Astrocyte (in vitro differentiated cells and primary cell): ENCODE data around the gene CELSR2. TPM values are rescaled to one million over a fixed set of nuclear protein-coding genes. Genes with fewer than 3 reads are reported as not detected.

Source experiments
- DNase-seq: peaks from one replicate; pipeline ENCODE4 v3.0.0-alpha.2; 2010; ENCODE audit warnings: low read depth
- FAIRE-seq: peaks from 2 replicates; lab custom pipeline; 2011; peaks lifted over from hg19 to GRCh38; lab: Jason Lieb, UNC
- H2AFZ ChIP-seq: 2 replicates; pipeline ENCODE4 v1.6.0; 2012; ENCODE audit warnings: low read depth, low read length, inconsistent platforms
- H3K27ac ChIP-seq: 2 replicates; pipeline ENCODE4 v1.5.1; 2011; ENCODE audit warnings: low read depth, low read length, inconsistent platforms
- H3K27me3 ChIP-seq: 2 replicates; pipeline ENCODE4 v1.6.0; 2011; ENCODE audit warnings: low read length, inconsistent platforms; ENCODE audit not compliant: insufficient read depth
- H3K36me3 ChIP-seq: 2 replicates; pipeline ENCODE4 v1.5.1; 2011; ENCODE audit warnings: low read length, inconsistent platforms; ENCODE audit not compliant: insufficient read depth
- H3K4me1 ChIP-seq: 2 replicates; pipeline ENCODE4 v1.5.1; 2011; ENCODE audit warnings: low read length, inconsistent platforms; ENCODE audit not compliant: insufficient read depth
- H3K4me2 ChIP-seq: 2 replicates; pipeline ENCODE4 v1.6.0; 2012; ENCODE audit warnings: low read length, inconsistent platforms
- H3K4me3 ChIP-seq: 2 replicates; pipeline ENCODE4 v1.5.1; 2011; ENCODE audit warnings: low read depth, mild to moderate bottlenecking, low read length, inconsistent platforms; ENCODE audit not compliant: insufficient read depth
- H3K79me2 ChIP-seq: 2 replicates; pipeline ENCODE4 v1.6.0; 2012; ENCODE audit warnings: mild to moderate bottlenecking, low read length, inconsistent platforms; ENCODE audit not compliant: insufficient read depth
- H3K9ac ChIP-seq: 2 replicates; pipeline ENCODE4 v1.6.0; 2012; ENCODE audit warnings: mild to moderate bottlenecking, low read length, inconsistent platforms
- H3K9me3 ChIP-seq: 2 replicates; pipeline ENCODE4 v1.5.1; 2012; ENCODE audit warnings: low read depth, mild to moderate bottlenecking, low read length, inconsistent platforms; ENCODE audit not compliant: insufficient read depth
- H4K20me1 ChIP-seq: 2 replicates; pipeline ENCODE4 v1.6.0; 2012; ENCODE audit warnings: low read length, inconsistent platforms; ENCODE audit not compliant: insufficient read depth
- H3K27ac Mint-ChIP-seq: one replicate; pipeline ENCODE4 v1.8.0; 2021; ENCODE audit warnings: mild to moderate bottlenecking, mixed read lengths; ENCODE audit not compliant: unreplicated experiment
- H3K27me3 Mint-ChIP-seq: one replicate; pipeline ENCODE4 v1.8.0; 2021; ENCODE audit warnings: low read depth, mixed read lengths; ENCODE audit not compliant: unreplicated experiment
- H3K36me3 Mint-ChIP-seq: one replicate; pipeline ENCODE4 v1.8.0; 2021; ENCODE audit warnings: low read depth, mixed read lengths; ENCODE audit not compliant: unreplicated experiment
- H3K4me1 Mint-ChIP-seq: one replicate; pipeline ENCODE4 v1.8.0; 2021; ENCODE audit warnings: low read depth, mixed read lengths; ENCODE audit not compliant: unreplicated experiment
- H3K4me3 Mint-ChIP-seq: one replicate; pipeline ENCODE4 v1.8.0; 2021; ENCODE audit warnings: mild to moderate bottlenecking, moderate library complexity, mixed read lengths; ENCODE audit not compliant: unreplicated experiment
- H3K9me3 Mint-ChIP-seq: one replicate; pipeline ENCODE4 v1.8.0; 2021; ENCODE audit warnings: mild to moderate bottlenecking, mixed read lengths; ENCODE audit not compliant: unreplicated experiment
- EZH2 ChIP-seq: IDR thresholded peaks from 2 replicates; pipeline ENCODE4 v1.6.1; 2012; ENCODE audit warnings: mild to moderate bottlenecking, low read length, inconsistent platforms; ENCODE audit not compliant: insufficient read depth
- total RNA-seq: library from RNA; stranded (reverse); gene quantifications from 2 replicates; pipeline ENCODE4 v1.2.1, GENCODE V29; 2021
- TF ChIP-seq, protein P1 (sequence below): IDR thresholded peaks from 2 replicates; pipeline ENCODE4 v1.5.1; 2011; ENCODE audit warnings: low read depth, mild to moderate bottlenecking, inconsistent platforms, low read length, moderate library complexity; ENCODE audit not compliant: insufficient read depth

Gene CELSR2
- total RNA-seq, 1 donor from 2014 or later: 10.0 TPM

GRCh38 chr1:109322974-109323373 lies 73.6 kb downstream of the CELSR2 start:
- no peak overlapping the region for H3K4me2 ChIP-seq
- no peak overlapping the region for H3K9ac ChIP-seq
- Mint-ChIP-seq H3K9me3 (no peaks in the 10 kb centered on the region), H3K27me3 (no peaks in the 10 kb centered on the region), H3K27ac (no peak overlapping the region), H3K4me3 (no peak overlapping the region), H3K36me3 (peaks cover 39% of the 10 kb centered on the region), H3K4me1 (no peaks in the 10 kb centered on the region)
- H3K4me3 ChIP-seq: no peak overlapping the region
- no peaks in the 10 kb centered on the region for H3K27me3 ChIP-seq
- H3K9me3 ChIP-seq: no peaks in the 10 kb centered on the region
- no peak overlapping the region for H3K27ac ChIP-seq
- no peaks in the 10 kb centered on the region for H3K79me2 ChIP-seq
- TF ChIP-seq, protein P1, sequence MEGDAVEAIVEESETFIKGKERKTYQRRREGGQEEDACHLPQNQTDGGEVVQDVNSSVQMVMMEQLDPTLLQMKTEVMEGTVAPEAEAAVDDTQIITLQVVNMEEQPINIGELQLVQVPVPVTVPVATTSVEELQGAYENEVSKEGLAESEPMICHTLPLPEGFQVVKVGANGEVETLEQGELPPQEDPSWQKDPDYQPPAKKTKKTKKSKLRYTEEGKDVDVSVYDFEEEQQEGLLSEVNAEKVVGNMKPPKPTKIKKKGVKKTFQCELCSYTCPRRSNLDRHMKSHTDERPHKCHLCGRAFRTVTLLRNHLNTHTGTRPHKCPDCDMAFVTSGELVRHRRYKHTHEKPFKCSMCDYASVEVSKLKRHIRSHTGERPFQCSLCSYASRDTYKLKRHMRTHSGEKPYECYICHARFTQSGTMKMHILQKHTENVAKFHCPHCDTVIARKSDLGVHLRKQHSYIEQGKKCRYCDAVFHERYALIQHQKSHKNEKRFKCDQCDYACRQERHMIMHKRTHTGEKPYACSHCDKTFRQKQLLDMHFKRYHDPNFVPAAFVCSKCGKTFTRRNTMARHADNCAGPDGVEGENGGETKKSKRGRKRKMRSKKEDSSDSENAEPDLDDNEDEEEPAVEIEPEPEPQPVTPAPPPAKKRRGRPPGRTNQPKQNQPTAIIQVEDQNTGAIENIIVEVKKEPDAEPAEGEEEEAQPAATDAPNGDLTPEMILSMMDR: no peak
- no peak for TF ChIP-seq EZH2
- peaks cover 14% of the 10 kb centered on the region for H3K36me3 ChIP-seq
- no peaks in the 10 kb centered on the region for H4K20me1 ChIP-seq
- FAIRE-seq (no peak), DNase-seq (no peak)
- H3K4me1 ChIP-seq: no peaks in the 10 kb centered on the region
- no peak overlapping the region for H2AFZ ChIP-seq

Other genes starting within 250 kb of the CELSR2 start
- gene WDR47, start 207.4 kb upstream of the CELSR2 start, total RNA-seq: 32.8 and 34.2 TPM in 2 replicates
- gene TAF13, start 173.5 kb upstream of the CELSR2 start, total RNA-seq: 126 and 143 TPM in 2 replicates
- 31.9 and 33.6 TPM in 2 replicates for gene TMEM167B, start 158.8 kb upstream of the CELSR2 start, total RNA-seq
- 1.2 and 1.7 TPM in 2 replicates for gene ELAPOR1, start 135.4 kb upstream of the CELSR2 start, total RNA-seq
- gene SARS1, start 35.6 kb upstream of the CELSR2 start, total RNA-seq: 350 and 355 TPM in 2 replicates
- 4.5 and 7.7 TPM in 2 replicates for gene PSRC1, start 33.6 kb downstream of the CELSR2 start, total RNA-seq
- gene MYBPHL, start 57.5 kb downstream of the CELSR2 start, total RNA-seq: not detected in 2 replicates
- 135 and 138 TPM in 2 replicates for gene SORT1, start 148.4 kb downstream of the CELSR2 start, total RNA-seq
- 143 and 148 TPM in 2 replicates for gene PSMA5, start 176.9 kb downstream of the CELSR2 start, total RNA-seq
- 0.70 and 0.77 TPM in 2 replicates for gene SYPL2, start 217.0 kb downstream of the CELSR2 start, total RNA-seq
- gene ATXN7L2, start 234.4 kb downstream of the CELSR2 start, total RNA-seq: 5.5 and 6.2 TPM in 2 replicates
- gene CYB561D1, start 244.6 kb downstream of the CELSR2 start, total RNA-seq: 9.4 and 11.9 TPM in 2 replicates